GM23338 (cell line): ENCODE results near the gene UBXN7. TPM values are rescaled to one million over a fixed set of nuclear protein-coding genes. Genes with fewer than 3 reads are reported as not detected.

Experiments used
- ATAC-seq: fragments of 200-7000 bp; cut with Tn5 transposase; 3 replicates; pipeline ENCODE4 v1.9.1; 2020
- DNase-seq: peaks from one replicate; pipeline ENCODE4 v3.0.0-alpha.2; 2015; ENCODE audit warnings: low spot score
- H2AFZ ChIP-seq: fragments of 200-600 bp; sonication (generic); 2 replicates; pipeline ENCODE4 v1.8.0; 2016; ENCODE audit warnings: antibody characterized with exemption, mild to moderate bottlenecking, moderate library complexity
- H3F3A ChIP-seq: fragments of 200-600 bp; sonication (generic); replicated peaks from 2 replicates; pipeline ENCODE4 v1.8.0; 2017; ENCODE audit warnings: antibody characterized with exemption, mixed run types, low read depth
- H3K27ac ChIP-seq: fragments of 200-600 bp; sonication (generic); 2 replicates; pipeline ENCODE4 v1.6.1; 2016; ENCODE audit warnings: low read depth
- H3K27me3 ChIP-seq: fragments of 200-600 bp; sonication (generic); 2 replicates; pipeline ENCODE4 v1.8.0; 2016; ENCODE audit warnings: mild to moderate bottlenecking, mixed run types, moderate library complexity; ENCODE audit not compliant: insufficient read depth
- H3K36me3 ChIP-seq: fragments of 200-600 bp; sonication (generic); 2 replicates; pipeline ENCODE4 v1.8.0; 2016; ENCODE audit warnings: mild to moderate bottlenecking; ENCODE audit not compliant: insufficient read depth
- H3K4me1 ChIP-seq: fragments of 200-600 bp; sonication (generic); 2 replicates; pipeline ENCODE4 v1.8.0; 2016; ENCODE audit warnings: mild to moderate bottlenecking, moderate library complexity; ENCODE audit not compliant: insufficient read depth
- H3K4me2 ChIP-seq: fragments of 200-600 bp; sonication (generic); 2 replicates; pipeline ENCODE4 v1.7.1; 2017; ENCODE audit warnings: mixed run types
- H3K4me3 ChIP-seq: fragments of 200-600 bp; sonication (generic); 2 replicates; pipeline ENCODE4 v1.6.1; 2016; ENCODE audit warnings: mixed run types
- H3K79me2 ChIP-seq: fragments of 200-600 bp; sonication (generic); replicated peaks from 2 replicates; pipeline ENCODE4 v1.8.0; 2017; ENCODE audit warnings: mild to moderate bottlenecking; ENCODE audit not compliant: insufficient read depth
- H3K9me2 ChIP-seq: fragments of 200-600 bp; sonication (generic); 2 replicates; pipeline ENCODE4 v1.8.0; 2017; ENCODE audit not compliant: insufficient read depth
- H4K20me1 ChIP-seq: fragments of 200-600 bp; sonication (generic); replicated peaks from 2 replicates; pipeline ENCODE4 v1.8.0; 2017; ENCODE audit warnings: mild to moderate bottlenecking; ENCODE audit not compliant: insufficient read depth
- H3K27ac Mint-ChIP-seq: 2 replicates; pipeline ENCODE4 v1.8.0; 2020; ENCODE audit warnings: inconsistent platforms, mild to moderate bottlenecking, moderate library complexity, mixed read lengths
- H3K27me3 Mint-ChIP-seq: 3 replicates; pipeline ENCODE4 v1.8.0; 2022; ENCODE audit warnings: low read depth, mild to moderate bottlenecking, moderate library complexity, mixed read lengths, inconsistent platforms; ENCODE audit not compliant: insufficient read depth, poor library complexity
- H3K36me3 Mint-ChIP-seq: 3 replicates; pipeline ENCODE4 v1.8.0; 2021; ENCODE audit warnings: low read depth, mild to moderate bottlenecking, inconsistent platforms, moderate library complexity, mixed read lengths
- H3K4me1 Mint-ChIP-seq: 3 replicates; pipeline ENCODE4 v1.8.0; 2020; ENCODE audit warnings: mild to moderate bottlenecking, inconsistent platforms, mixed read lengths
- H3K4me3 Mint-ChIP-seq: 3 replicates; pipeline ENCODE4 v1.8.0; 2021; ENCODE audit warnings: moderate library complexity, mild to moderate bottlenecking, inconsistent platforms, mixed read lengths
- H3K9me3 Mint-ChIP-seq: 3 replicates; pipeline ENCODE4 v1.8.0; 2020; ENCODE audit warnings: moderate library complexity, mild to moderate bottlenecking, inconsistent platforms, mixed read lengths
- CREB1 ChIP-seq: fragments of 250-450 bp; sonication (Bioruptor Pico); IDR thresholded peaks from 2 replicates; pipeline ENCODE4 v1.5.0; 2020; ENCODE audit warnings: low read depth, mild to moderate bottlenecking, moderate library complexity
- CTCF ChIP-seq, 2 experiments: fragments of 200-600 bp in 1 of 2; sonication (generic) in 1 of 2; conservative IDR thresholded peaks; 2 replicates each; pipeline versions ENCODE4 v1.5.1 to v1.6.1; 2016 to 2017; ENCODE audit warnings: antibody characterized with exemption in 2 of 2, low read depth in 2 of 2, mild to moderate bottlenecking in 2 of 2, moderate library complexity in 1 of 2
- ETS1 ChIP-seq: IDR thresholded peaks from 2 replicates; pipeline ENCODE4 v1.6.1; 2016; ENCODE audit warnings: antibody characterized with exemption
- EZH2 ChIP-seq: fragments of 200-600 bp; sonication (generic); IDR thresholded peaks from one replicate; pipeline ENCODE4 v1.8.0; 2017; ENCODE audit warnings: antibody characterized with exemption, mild to moderate bottlenecking, low read depth; ENCODE audit not compliant: unreplicated experiment
- EZH2phosphoT487 ChIP-seq: fragments of 200-600 bp; sonication (generic); IDR thresholded peaks from one replicate; pipeline ENCODE4 v1.8.1; 2018; ENCODE audit warnings: antibody characterized with exemption; ENCODE audit not compliant: unreplicated experiment
- JUNB ChIP-seq: IDR thresholded peaks from one replicate; pipeline ENCODE4 v1.6.1; 2016; ENCODE audit warnings: antibody characterized with exemption; ENCODE audit not compliant: unreplicated experiment
- NANOG ChIP-seq: IDR thresholded peaks from 2 replicates; pipeline ENCODE4 v1.6.1; 2016; ENCODE audit warnings: antibody characterized with exemption, borderline replicate concordance
- POLR2AphosphoS5 ChIP-seq: IDR thresholded peaks from 2 replicates; pipeline ENCODE4 v1.6.1; 2016; ENCODE audit warnings: antibody characterized with exemption, low read depth
- REST ChIP-seq: IDR thresholded peaks from one replicate; pipeline ENCODE4 v1.6.1; 2018; ENCODE audit warnings: antibody characterized with exemption; ENCODE audit not compliant: unreplicated experiment
- STAT1 ChIP-seq: IDR thresholded peaks from one replicate; pipeline ENCODE4 v1.6.1; 2016; ENCODE audit warnings: antibody characterized with exemption; ENCODE audit not compliant: unreplicated experiment
- ZNF114 ChIP-seq: fragments of 250-450 bp; sonication (Bioruptor Pico); IDR thresholded peaks from 2 replicates; pipeline ENCODE4 v1.5.0; 2020; ENCODE audit warnings: mild to moderate bottlenecking, moderate library complexity
- ZNF331 ChIP-seq: fragments of 250-450 bp; sonication (Bioruptor Pico); IDR thresholded peaks from 2 replicates; pipeline ENCODE4 v1.5.0; 2020; ENCODE audit warnings: low read depth, mild to moderate bottlenecking, moderate library complexity
- ZNF462 ChIP-seq: fragments of 250-450 bp; sonication (Bioruptor Pico); IDR thresholded peaks from 2 replicates; pipeline ENCODE4 v1.5.0; 2020; ENCODE audit warnings: mild to moderate bottlenecking, moderate library complexity
- polyA plus RNA-seq: library from polyadenylated mRNA; unstranded; fragments of >200 nt; fragmentation: Nextera tagmentation; extraction: Ambion mirVana; gene quantifications from 2 replicates; pipeline ENCODE4 v1.2.1, GENCODE V29; 2016
- total RNA-seq: library from RNA; depleted of rRNA; stranded (reverse); fragments of >200 nt; shearing (Covaris generic); gene quantifications from 2 replicates; pipeline ENCODE4 v1.2.3, GENCODE V29; 2014

Gene UBXN7
- total and polyA plus RNA-seq, 2 experiments from 2014 or later: 37.9 to 46.2 TPM

- H3K9me2 ChIP-seq: no peaks in the 10 kb centered on the region
- peaks cover 83% of the 10 kb centered on the region for H3K36me3 Mint-ChIP-seq
- H3K27me3 Mint-ChIP-seq: peaks cover 4% of the 10 kb centered on the region
- peaks cover 48% of the 10 kb centered on the region for H3K36me3 ChIP-seq
- no peaks in the 10 kb centered on the region for H3K27me3 ChIP-seq
- no peak overlapping the region for H3K27ac ChIP-seq
- H3K4me3 Mint-ChIP-seq: no peak overlapping the region
- 0 out of 3 replicates have a peak, but pooled peaks cover 4% of the 10 kb centered on the region for H3K4me1 Mint-ChIP-seq
- DNase-seq: no peak
- no peaks in the 10 kb centered on the region for H3K4me1 ChIP-seq
- no peaks in the 10 kb centered on the region; the same call in 1 of the 2 replicates for H3F3A ChIP-seq
- no peak overlapping the region for H2AFZ ChIP-seq
- ATAC-seq: no peak
- H4K20me1 ChIP-seq: peaks cover 4% of the 10 kb centered on the region; the same call in 1 of the 2 replicates
- H3K4me3 ChIP-seq: no peak overlapping the region
- TF ChIP-seq NANOG (no peak), JUNB (no peak), ZNF331 (CRISPR knock-in tag) (no peak), STAT1 (no peak), POLR2AphosphoS5 (no peak), CTCF (conservative IDR thresholded peaks at IDR 0.05; ENCODE audit: low read depth in 2 of 2) (no peak), ETS1 (no peak), REST (no peak), CREB1 (CRISPR knock-in tag) (no peak), EZH2phosphoT487 (no peak), ZNF114 (CRISPR knock-in tag) (no peak), EZH2 (no peak), ZNF462 (CRISPR knock-in tag) (no peak)
- H3K9me3 Mint-ChIP-seq: peaks cover 32% of the 10 kb centered on the region
- no peak overlapping the region for H3K27ac Mint-ChIP-seq
- peaks cover 38% of the 10 kb centered on the region for H3K79me2 ChIP-seq
- no peak overlapping the region for H3K4me2 ChIP-seq
These were observed 42.1 kb downstream of the UBXN7 start for GRCh38 chr3:196390116-196390515.
